HCT116 (cell line): ENCODE results near the gene POU6F1. TPM values are rescaled to one million over a fixed set of nuclear protein-coding genes. Genes with fewer than 3 reads are reported as not detected.

Source experiments
- ATAC-seq: fragments of 200-7000 bp; cut with Tn5 transposase; 2 replicates; pipeline ENCODE4 v1.9.1; 2020; ENCODE audit warnings: mild to moderate bottlenecking, moderate library complexity
- BruUV-seq: library from RNA; stranded (reverse); fragments of 400-500 nt; replicated peaks from 2 replicates; lab custom pipeline; 2021; lab: Mats Ljungman, UMichigan
- CTCF ChIA-PET: fragments of 300-600 bp; sonication (Branson Sonifier 250); formaldehyde crosslinking; loops from one replicate; lab custom pipeline; 2021; ENCODE audit warnings: antibody characterized with exemption; lab: Charles Lee
- POLR2A ChIA-PET: fragments of 300-600, 350-600 bp; sonication (Branson Sonifier 250); formaldehyde crosslinking; loops from one replicate; lab custom pipeline; 2021; ENCODE audit warnings: antibody characterized with exemption; lab: Charles Lee
- RAD21 ChIA-PET, 2 experiments: fragments of 300-600 bp; sonication (Branson Sonifier 250); formaldehyde crosslinking; loops; one replicate each; lab custom pipeline; 2023; ENCODE audit warnings: low total read pairs in 2 of 2; ENCODE audit not compliant: uncharacterized antibody in 2 of 2, unreplicated experiment in 2 of 2, low non-redundant PET in 1 of 2; lab: Charles Lee
- DNase-seq: peaks from one replicate; pipeline ENCODE4 v3.0.0-alpha.2; 2010; ENCODE audit warnings: low read depth, low spot score
- H2AFZ ChIP-seq: fragments of 200-600 bp; shearing (Covaris generic), sonication (generic); 2 replicates; pipeline ENCODE4 v1.6.1; 2017; ENCODE audit warnings: low read depth, mixed run types, mixed read lengths, antibody characterized with exemption, low read length; ENCODE audit not compliant: poor library complexity, severe bottlenecking
- H3K27ac ChIP-seq: 2 replicates; pipeline ENCODE4 v1.5.1; 2012; ENCODE audit warnings: low read depth, low read length
- H3K27me3 ChIP-seq: fragments of 200-600 bp; sonication (generic); 2 replicates; pipeline ENCODE4 v1.6.1; 2016; ENCODE audit warnings: mixed run types, low read length, mixed read lengths; ENCODE audit not compliant: insufficient read depth
- H3K36me3 ChIP-seq, 2 experiments: fragments of 200-500 bp in 1 of 2; fragments of 200-600 bp in 1 of 2; sonication (Bioruptor generic) in 1 of 2; sonication (generic) in 1 of 2; 2 replicates each; pipeline versions ENCODE4 v1.5.1 to v1.6.1; 2014 to 2016; ENCODE audit warnings: low read length in 2 of 2, inconsistent platforms in 1 of 2, mixed read lengths in 1 of 2, mixed run types in 1 of 2; ENCODE audit not compliant: insufficient read depth in 2 of 2, control insufficient read depth in 1 of 2
- H3K4me1 ChIP-seq, 2 experiments: fragments of 200-600 bp in 1 of 2; sonication (generic) in 1 of 2; 2 replicates each; pipeline versions ENCODE4 v1.5.1 to v1.6.1; 2012 to 2017; ENCODE audit warnings: low read length in 2 of 2, inconsistent platforms in 1 of 2, mild to moderate bottlenecking in 1 of 2, mixed read lengths in 1 of 2, mixed run types in 1 of 2, moderate library complexity in 1 of 2; ENCODE audit not compliant: insufficient read depth in 2 of 2, control insufficient read depth in 1 of 2
- H3K4me2 ChIP-seq: fragments of 200-600 bp; sonication (generic); 2 replicates; pipeline ENCODE4 v1.6.1; 2017; ENCODE audit warnings: mixed run types, low read length, mixed read lengths
- H3K4me3 ChIP-seq, 2 experiments: fragments of 200-600 bp in 1 of 2; sonication (generic) in 1 of 2; replicated peaks in 1 of 2; 2 replicates each; pipeline ENCODE4 v1.5.1; 2011 to 2016; ENCODE audit warnings: low read length in 2 of 2, control low read depth in 1 of 2, low read depth in 1 of 2, mild to moderate bottlenecking in 1 of 2, mixed read lengths in 1 of 2, mixed run types in 1 of 2
- H3K79me2 ChIP-seq: fragments of 200-600 bp; sonication (generic); 2 replicates; pipeline ENCODE4 v1.6.1; 2017; ENCODE audit warnings: mild to moderate bottlenecking, mixed run types, low read length, moderate library complexity, mixed read lengths; ENCODE audit not compliant: insufficient read depth
- H3K9ac ChIP-seq: fragments of 200-600 bp; sonication (generic); 2 replicates; pipeline ENCODE4 v1.6.1; 2016; ENCODE audit warnings: low read length, mixed read lengths
- H3K9me2 ChIP-seq: fragments of 200-600 bp; sonication (generic), shearing (Covaris generic); 2 replicates; pipeline ENCODE4 v1.6.1; 2017; ENCODE audit warnings: mixed run types, mild to moderate bottlenecking, moderate library complexity; ENCODE audit not compliant: insufficient read depth
- H3K9me3 ChIP-seq, 2 experiments: fragments of 200-500 bp in 1 of 2; fragments of 200-600 bp in 1 of 2; sonication (Bioruptor generic) in 1 of 2; sonication (generic) in 1 of 2; 2 replicates each; pipeline ENCODE4 v1.6.1; 2014 to 2017; ENCODE audit warnings: low read length in 2 of 2, mixed read lengths in 2 of 2, inconsistent platforms in 1 of 2, low read depth in 1 of 2, mild to moderate bottlenecking in 1 of 2, mixed run types in 1 of 2, moderate library complexity in 1 of 2; ENCODE audit not compliant: control insufficient read depth in 1 of 2, insufficient read depth in 1 of 2
- H4K20me1 ChIP-seq: fragments of 200-600 bp; sonication (generic), shearing (Covaris generic); 2 replicates; pipeline ENCODE4 v1.6.1; 2017; ENCODE audit warnings: mixed run types, mild to moderate bottlenecking, moderate library complexity; ENCODE audit not compliant: insufficient read depth
- ATF3 ChIP-seq: IDR thresholded peaks from 2 replicates; pipeline ENCODE4 v1.6.1; 2012
- CEBPB ChIP-seq: IDR thresholded peaks from 2 replicates; pipeline ENCODE4 v1.6.1; 2012; ENCODE audit warnings: low read depth
- ELF1 ChIP-seq: IDR thresholded peaks from 2 replicates; pipeline ENCODE4 v1.6.1; 2012; ENCODE audit warnings: low read depth, borderline replicate concordance
- EZH2phosphoT487 ChIP-seq: fragments of 200-600 bp; IDR thresholded peaks from 2 replicates; pipeline ENCODE4 v1.6.1; 2018; ENCODE audit warnings: antibody characterized with exemption, borderline replicate concordance
- POLR2A ChIP-seq: IDR thresholded peaks from 2 replicates; pipeline ENCODE4 v1.7.0; 2011; ENCODE audit warnings: borderline replicate concordance; ENCODE audit not compliant: insufficient read depth, insufficient read length; ENCODE audit errors: extremely low read depth
- POLR2AphosphoS5 ChIP-seq: IDR thresholded peaks from 2 replicates; pipeline ENCODE4 v1.6.1; 2011; ENCODE audit warnings: mild to moderate bottlenecking, low read depth, low read length, moderate library complexity
- RAD21 ChIP-seq: IDR thresholded peaks from 2 replicates; pipeline ENCODE4 v1.6.1; 2012; ENCODE audit warnings: low read depth, mild to moderate bottlenecking
- SIN3A ChIP-seq: IDR thresholded peaks from 2 replicates; pipeline ENCODE4 v1.6.1; 2012; ENCODE audit warnings: low read depth
- intact Hi-C: fragments of 100-400 bp; cut with micrococcal nuclease; formaldehyde crosslinking; loops from 2 replicates; pipeline ENCODE4 v1.10.0; 2022
- total RNA-seq: library from RNA; stranded (reverse); gene quantifications from one replicate; pipeline ENCODE4 v1.2.1, GENCODE V29; 2021; ENCODE audit not compliant: unreplicated experiment

POU6F1 gene
- total RNA-seq, 1 experiment from 2014 or later = 6.4 TPM

- ChIA-PET POLR2A (no interaction called here), CTCF (no interaction called here), RAD21 (no interaction called here)
- intact Hi-C loops = no loop called here
- Histone ChIP-seq H3K27me3 (no peaks in the 10 kb centered on the region), H4K20me1 (no peaks in the 10 kb centered on the region), H3K36me3 (no peaks in the 10 kb centered on the region), H3K79me2 (no peaks in the 10 kb centered on the region), H3K4me1 (peaks cover 0 to 3% of the 10 kb centered on the region in 2 experiments; a peak in 1 of 4 replicates), H3K9ac (no peak overlapping the region), H3K27ac (no peak overlapping the region), H2AFZ (no peak overlapping the region), H3K9me3 (no peaks in the 10 kb centered on the region), H3K4me3 (no peak overlapping the region), H3K4me2 (no peak overlapping the region), H3K9me2 (no peaks in the 10 kb centered on the region)
- ATAC-seq = no peak
- TF ChIP-seq ATF3 = no peak
- TF ChIP-seq RAD21 = no peak
- no peak for DNase-seq
- no TSS peak for BruUV-seq
Observed at GRCh38 chr12:51181558-51181957, 36.3 kb downstream of the POU6F1 start.

GRCh38 chr12:51177897-51178296 lies 40.0 kb downstream of the POU6F1 start:
- H3K27me3 ChIP-seq = no peaks in the 10 kb centered on the region
- H3K9ac ChIP-seq = no peak overlapping the region
- H3K9me2 ChIP-seq = no peaks in the 10 kb centered on the region
- DNase-seq (no peak), ATAC-seq (no peak)
- POLR2A ChIA-PET = no interaction called here
- H3K27ac ChIP-seq = no peak overlapping the region
- intact Hi-C loops = no loop called here
- no peaks in the 10 kb centered on the region for H3K36me3 ChIP-seq
- no peaks in the 10 kb centered on the region for H4K20me1 ChIP-seq
- RAD21 ChIA-PET = no interaction called here
- TF ChIP-seq EZH2phosphoT487 (no peak), POLR2AphosphoS5 (no peak), SIN3A (no peak), CEBPB (no peak), POLR2A (no peak), ELF1 (no peak)
- CTCF ChIA-PET = no interaction called here
- no peaks in the 10 kb centered on the region for H3K79me2 ChIP-seq
- H2AFZ ChIP-seq = no peak overlapping the region
- no peak overlapping the region for H3K4me2 ChIP-seq
- no peaks in the 10 kb centered on the region for H3K9me3 ChIP-seq
- BruUV-seq = no TSS peak
- no peak overlapping the region for H3K4me3 ChIP-seq
- peaks cover 4 to 10% of the 10 kb centered on the region in 2 experiments; a peak in 2 of 4 replicates for H3K4me1 ChIP-seq
